Measurements from ENCODE around the gene HIVEP3. TPM values are rescaled to one million over a fixed set of nuclear protein-coding genes. Genes with fewer than 3 reads are reported as not detected.

Gene HIVEP3
- total and polyA plus RNA-seq, 2 of the 13 experiments (the other 11 are each of a cell fraction or from before 2014, with no cell fraction given), result 0.05 TPM; not detected in 1

GRCh38 chr1:41741244-41741643, 177.5 kb downstream of the HIVEP3 start:
- ATAC-seq (no peak), DNase-seq (ENCODE audit: low spot score) (no peak), FAIRE-seq (no peak)
- intact Hi-C loops (cut with micrococcal nuclease; ENCODE audit: unreplicated experiment) (no loop called here), in situ Hi-C loops (cut with HindIII; ENCODE audit: extremely low pct_ligation_motif_present, low pct_unique_long_range_greater_than_20kb) (no loop called here)
- H3K4me3 ChIP-seq (replicated peaks in 1 of 3; ENCODE audit: insufficient read depth in 1 of 3, low read depth in 2 of 3, low read length in 3 of 3), result no peak overlapping the region
- 27% methylated on average over 3 of the region's 7 CpGs for WGBS (ENCODE audit: low lambda C conversion rate)
- POLR2A ChIA-PET, result no interaction called here
- H3K27ac ChIP-seq (ENCODE audit: extremely low read length, insufficient read depth, low read length), result no peak overlapping the region
- H2AFZ ChIP-seq (ENCODE audit: low read length), result no peak overlapping the region
- H3K79me2 ChIP-seq (ENCODE audit: insufficient read depth, low read length), result no peaks in the 10 kb centered on the region
- CTCF ChIA-PET (ENCODE audit: low intra/inter-chr PET ratio, low total read pairs), result no interaction called here
- no peaks in the 10 kb centered on the region for H3K36me3 ChIP-seq (replicated peaks in 1 of 2; ENCODE audit: control insufficient read depth in 1 of 2, insufficient read depth in 2 of 2, low read length in 2 of 2)
- H3K4me1 ChIP-seq (ENCODE audit: insufficient read depth, low read length), result no peaks in the 10 kb centered on the region
- no peak overlapping the region for H3K9ac ChIP-seq (ENCODE audit: insufficient read depth, low read depth, low read length)
- TF ChIP-seq ZFAT (CRISPR knock-in tag; conservative IDR thresholded peaks at IDR 0.05), result no peak
- no peak for TF ChIP-seq HMG20A (CRISPR knock-in tag; IDR thresholded peaks at IDR 0.05; ENCODE audit: borderline replicate concordance)
- no peak for TF ChIP-seq JUND (CRISPR knock-in tag; IDR thresholded peaks at IDR 0.05)
- TF ChIP-seq SKI (IDR thresholded peaks at IDR 0.05; ENCODE audit: partially characterized antibody), result no peak
- no peak for TF ChIP-seq KLF9 (CRISPR knock-in tag; IDR thresholded peaks at IDR 0.05; ENCODE audit: low read depth)
- no TSS peak for BruUV-seq (replicated peaks)
- H3K27me3 ChIP-seq (ENCODE audit: control insufficient read depth in 1 of 2, insufficient read depth in 2 of 2, low read length in 2 of 2), result peaks cover 0 to 1% of the 10 kb centered on the region in 2 experiments; a peak in 1 of 5 replicates
- H3K9me3 ChIP-seq (ENCODE audit: low read length), result no peaks in the 10 kb centered on the region
- H4K20me1 ChIP-seq (ENCODE audit: insufficient read depth, low read length), result no peaks in the 10 kb centered on the region
- no peak overlapping the region for H3K4me2 ChIP-seq (ENCODE audit: low read depth, low read length)

DNA sequence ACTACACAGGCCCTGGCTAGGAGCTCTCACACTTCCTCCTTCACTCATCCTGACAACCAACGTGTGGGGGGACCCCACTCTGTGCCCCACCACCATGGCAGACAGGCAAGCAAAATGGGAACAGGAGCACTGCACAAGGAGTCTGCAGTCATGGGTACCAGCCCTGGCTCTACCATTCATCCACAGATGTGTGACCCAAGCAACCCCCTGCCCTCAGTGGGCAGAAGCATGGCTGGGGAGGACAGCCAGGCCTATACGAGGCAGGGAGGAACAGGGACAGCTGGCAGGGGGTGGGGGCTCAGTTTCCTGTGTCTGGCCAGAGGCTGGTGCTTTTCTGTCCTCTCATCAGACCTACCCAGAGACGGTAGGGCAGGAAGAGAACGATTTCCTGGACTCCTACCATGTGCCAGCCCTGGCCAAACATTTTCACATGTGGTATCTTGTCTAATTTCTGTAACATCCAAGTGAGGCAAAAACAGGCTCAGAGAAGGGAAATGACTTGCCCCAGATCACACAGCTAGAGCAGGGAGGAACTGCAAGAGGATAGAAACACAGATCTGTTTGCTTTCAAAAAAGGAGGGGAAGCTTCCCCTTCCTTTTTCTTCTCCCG, 178.0 kb downstream of the HIVEP3 start:
- WGBS (ENCODE audit: low lambda C conversion rate), result 0% methylated on average over 4 of the region's 5 CpGs
- Histone ChIP-seq H3K4me2 (ENCODE audit: low read depth, low read length) (no peak overlapping the region), H2AFZ (ENCODE audit: low read length) (no peak overlapping the region), H3K27me3 (ENCODE audit: control insufficient read depth in 1 of 2, insufficient read depth in 2 of 2, low read length in 2 of 2) (peaks cover 0 to 1% of the 10 kb centered on the region in 2 experiments; a peak in 1 of 5 replicates), H3K4me3 (replicated peaks in 1 of 3; ENCODE audit: insufficient read depth in 1 of 3, low read depth in 2 of 3, low read length in 3 of 3) (no peak overlapping the region), H3K36me3 (replicated peaks in 1 of 2; ENCODE audit: control insufficient read depth in 1 of 2, insufficient read depth in 2 of 2, low read length in 2 of 2) (no peaks in the 10 kb centered on the region), H3K27ac (ENCODE audit: extremely low read length, insufficient read depth, low read length) (no peak overlapping the region), H3K79me2 (ENCODE audit: insufficient read depth, low read length) (no peaks in the 10 kb centered on the region), H3K9ac (ENCODE audit: insufficient read depth, low read depth, low read length) (no peak overlapping the region), H4K20me1 (ENCODE audit: insufficient read depth, low read length) (no peaks in the 10 kb centered on the region), H3K9me3 (ENCODE audit: low read length) (no peaks in the 10 kb centered on the region), H3K4me1 (ENCODE audit: insufficient read depth, low read length) (no peaks in the 10 kb centered on the region)
- CTCF ChIA-PET (ENCODE audit: low intra/inter-chr PET ratio, low total read pairs), result no interaction called here
- POLR2A ChIA-PET, result no interaction called here
- DNase-seq (ENCODE audit: low spot score), result no peak
- no TSS peak for BruUV-seq (replicated peaks)
- no peak for ATAC-seq
- intact Hi-C loops (cut with micrococcal nuclease; ENCODE audit: unreplicated experiment) (no loop called here), in situ Hi-C loops (cut with HindIII; ENCODE audit: extremely low pct_ligation_motif_present, low pct_unique_long_range_greater_than_20kb) (no loop called here)
- no peak for FAIRE-seq
- TF ChIP-seq ZNF282 (IDR thresholded peaks at IDR 0.05; ENCODE audit: partially characterized antibody) (no peak), HNF4A (CRISPR knock-in tag; IDR thresholded peaks at IDR 0.05) (no peak), KLF9 (CRISPR knock-in tag; IDR thresholded peaks at IDR 0.05; ENCODE audit: low read depth) (no peak), MIER2 (CRISPR knock-in tag; IDR thresholded peaks at IDR 0.05) (no peak), SAP130 (CRISPR knock-in tag; IDR thresholded peaks at IDR 0.05; ENCODE audit: low read depth) (no peak), CBX5 (CRISPR knock-in tag; IDR thresholded peaks at IDR 0.05; ENCODE audit: borderline replicate concordance) (no peak), ISL2 (CRISPR knock-in tag; IDR thresholded peaks at IDR 0.05) (no peak), LBX2 (CRISPR knock-in tag; IDR thresholded peaks at IDR 0.05; ENCODE audit: borderline replicate concordance) (no peak), FUBP1 (CRISPR knock-in tag; IDR thresholded peaks at IDR 0.05; ENCODE audit: borderline replicate concordance) (no peak), ZNF20 (CRISPR knock-in tag; IDR thresholded peaks at IDR 0.05) (no peak)
- TF ChIP-seq, protein P1, sequence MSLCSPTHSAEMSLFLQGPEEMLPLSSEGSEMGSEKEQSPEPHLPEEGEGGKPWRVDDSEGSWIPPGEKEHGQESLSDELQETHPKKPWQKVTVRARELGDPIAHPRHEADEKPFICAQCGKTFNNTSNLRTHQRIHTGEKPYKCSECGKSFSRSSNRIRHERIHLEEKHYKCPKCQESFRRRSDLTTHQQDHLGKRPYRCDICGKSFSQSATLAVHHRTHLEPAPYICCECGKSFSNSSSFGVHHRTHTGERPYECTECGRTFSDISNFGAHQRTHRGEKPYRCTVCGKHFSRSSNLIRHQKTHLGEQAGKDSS (CRISPR knock-in tag; IDR thresholded peaks at IDR 0.05; ENCODE audit: borderline replicate concordance, low read depth), result no peak

All from HepG2 (cell line).